Measurements from ENCODE around the gene CCDC181. TPM values are rescaled to one million over a fixed set of nuclear protein-coding genes. Genes with fewer than 3 reads are reported as not detected.
"Not testable (repeated sequence)": the region's sequence is repeated elsewhere in the genome, so short reads cannot be mapped to it uniquely, and the experiment has no call there.

Gene CCDC181
- total RNA-seq, 1 donor from 2014 or later: 0.58 TPM

- DNase-seq (ENCODE audit: low spot score): not testable (repeated sequence)
Observed at GRCh38 chr1:169402578-169402977, 24.7 kb downstream of the CCDC181 start.

- DNase-seq (ENCODE audit: low spot score): no peak
Observed at GRCh38 chr1:169395955-169396354, 31.3 kb downstream of the CCDC181 start.

- no peak for DNase-seq (ENCODE audit: low spot score)
Observed at GRCh38 chr1:169392406-169392805, 34.9 kb downstream of the CCDC181 start.

- no peak for DNase-seq (ENCODE audit: low spot score)
Observed at GRCh38 chr1:169390303-169390702, 37.0 kb downstream of the CCDC181 start.

- DNase-seq (ENCODE audit: low spot score): no peak
Observed at GRCh38 chr1:169387399-169387798, 39.9 kb downstream of the CCDC181 start.

- DNase-seq (ENCODE audit: low spot score): no peak
Observed at GRCh38 chr1:169383449-169383848, 43.8 kb downstream of the CCDC181 start.

- DNase-seq (ENCODE audit: low spot score): no peak
Observed at GRCh38 chr1:169381162-169381561, 46.1 kb downstream of the CCDC181 start.

- DNase-seq (ENCODE audit: low spot score): no peak
Observed at GRCh38 chr1:169371404-169371803, 55.9 kb downstream of the CCDC181 start.

- no peak for DNase-seq (ENCODE audit: low spot score)
Observed at GRCh38 chr1:169368406-169368769, 58.9 kb downstream of the CCDC181 start.

- peak; percentile 96 for DNase-seq (ENCODE audit: low spot score)
Observed at GRCh38 chr1:169367686-169368405, 59.4 kb downstream of the CCDC181 start, which contains the start of the genes BLZF1 and NME7. Gene BLZF1 (plus strand): TSS chr1:169368195. CDS start chr1:169369523, 1,328 bp downstream. Gene NME7 (minus strand): TSS chr1:169367797. CDS start chr1:169367710, 87 bp downstream.

GRCh38 chr1:169367096-169367685 lies 60.1 kb downstream of the CCDC181 start:
- DNase-seq (ENCODE audit: low spot score): no peak

- DNase-seq (ENCODE audit: low spot score): no peak
Observed at GRCh38 chr1:169364948-169365347, 62.3 kb downstream of the CCDC181 start.

- DNase-seq (ENCODE audit: low spot score): no peak
Observed at GRCh38 chr1:169363046-169363730, 64.1 kb downstream of the CCDC181 start.

- no peak for DNase-seq (ENCODE audit: low spot score)
Observed at GRCh38 chr1:169361281-169361680, 66.0 kb downstream of the CCDC181 start.

- DNase-seq (ENCODE audit: low spot score): no peak
Observed at GRCh38 chr1:169360415-169360814, 66.9 kb downstream of the CCDC181 start.

GRCh38 chr1:169348383-169349036 lies 78.8 kb downstream of the CCDC181 start:
- DNase-seq (ENCODE audit: low spot score): no peak

- DNase-seq (ENCODE audit: low spot score): no peak
Observed at GRCh38 chr1:169347688-169348382, 79.4 kb downstream of the CCDC181 start.

- no peak for DNase-seq (ENCODE audit: low spot score)
Observed at GRCh38 chr1:169346036-169346589, 81.2 kb downstream of the CCDC181 start.

- DNase-seq (ENCODE audit: low spot score): no peak
Observed at GRCh38 chr1:169345511-169345910, 81.8 kb downstream of the CCDC181 start.

Data from mesenteric fat pad (tissue), 1 donor.